HG03457 (cell line): ENCODE data around the gene CDC45.

ENCODE experiments used
- ATAC-seq: cut with Tn5 transposase; IDR thresholded peaks from one replicate; pipeline ENCODE4 v1.9.1; 2021; ENCODE audit warnings: moderate number of reproducible peaks; ENCODE audit not compliant: unreplicated experiment

CDC45 gene

DNA sequence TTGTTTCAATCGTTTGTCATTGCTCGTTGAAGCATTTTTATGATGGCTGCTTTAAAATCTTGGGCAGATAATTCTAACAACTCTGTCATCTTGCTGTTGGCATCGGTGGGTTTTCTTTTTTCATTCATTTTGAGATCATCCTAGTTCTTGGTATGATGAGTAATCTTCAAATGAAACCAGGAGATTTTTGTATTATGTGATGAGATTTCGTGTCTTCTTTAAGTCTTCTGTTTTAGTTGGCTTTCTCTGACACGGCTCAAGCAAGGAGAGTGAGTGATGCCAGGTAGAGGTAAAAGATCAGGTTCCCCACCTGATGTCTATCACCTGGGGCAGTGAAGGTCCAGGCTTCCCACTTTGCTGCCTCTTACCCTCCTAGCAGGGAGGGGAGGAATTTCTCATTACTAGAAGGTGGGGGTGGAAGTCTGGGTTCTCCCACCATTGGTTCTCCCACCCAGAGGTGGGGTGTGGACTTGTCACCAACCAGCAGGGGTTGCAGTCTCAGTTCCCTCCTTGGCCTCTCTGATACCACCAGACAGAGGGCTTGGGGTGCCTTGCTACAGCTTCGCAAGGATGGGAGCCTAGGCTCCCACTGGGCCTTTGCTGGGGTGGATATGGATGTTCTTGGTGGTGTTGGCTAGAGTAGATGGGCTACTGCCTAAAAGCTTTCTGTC is 12.9 kb downstream of the CDC45 start:
- ATAC-seq, result no peak

DNA sequence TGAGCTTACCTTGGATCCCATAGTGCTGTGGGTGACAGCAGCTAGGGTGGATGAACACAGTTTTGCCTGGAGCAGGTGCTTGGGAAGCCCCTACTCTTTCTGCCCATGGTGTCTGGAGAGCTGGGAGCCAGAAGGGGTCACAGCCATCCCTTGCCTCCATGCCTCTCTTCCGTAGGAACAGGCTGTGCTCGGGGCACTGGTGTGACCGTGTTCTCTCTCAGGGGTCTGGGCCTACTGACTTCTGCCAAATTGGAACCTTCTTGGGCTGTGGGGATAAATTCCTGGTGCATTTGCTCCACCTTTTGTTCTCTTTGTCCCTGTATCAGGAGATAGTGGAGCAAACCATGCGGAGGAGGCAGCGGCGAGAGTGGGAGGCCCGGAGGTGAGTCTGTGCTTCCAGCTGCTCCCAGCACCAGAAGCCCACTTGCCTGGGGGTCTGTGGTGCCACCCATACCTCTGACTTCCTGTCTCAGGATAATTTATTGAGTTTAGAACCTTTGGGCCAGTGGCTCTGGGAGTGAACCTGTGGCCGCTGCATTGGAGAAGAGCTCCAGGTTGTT is 14.4 kb downstream of the CDC45 start:
- ATAC-seq, result no peak

DNA sequence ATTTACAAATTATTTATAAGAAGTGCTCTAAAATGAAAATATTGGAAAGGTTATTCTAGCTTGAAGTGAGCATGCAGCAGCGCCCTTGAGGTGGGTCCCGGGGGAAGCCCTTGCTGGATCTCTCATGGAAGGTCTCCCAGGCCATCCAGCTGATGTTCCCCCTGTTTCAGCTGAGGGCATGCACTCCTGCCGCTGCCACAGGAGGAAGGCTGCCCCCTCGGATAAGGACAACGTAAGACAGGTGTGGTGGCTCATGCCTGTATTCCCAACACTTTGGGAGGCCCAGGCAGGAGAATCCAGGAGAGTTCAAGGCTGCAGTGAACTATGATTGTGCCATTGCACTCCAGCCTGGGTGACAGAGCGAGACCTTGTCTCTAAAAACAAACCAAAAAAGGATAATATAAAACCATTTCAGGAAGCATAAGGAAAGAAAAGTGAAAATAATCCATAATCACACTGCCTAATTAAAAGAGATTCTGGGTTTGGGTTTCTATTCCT is 15.0 kb downstream of the CDC45 start:
- no peak for ATAC-seq

DNA sequence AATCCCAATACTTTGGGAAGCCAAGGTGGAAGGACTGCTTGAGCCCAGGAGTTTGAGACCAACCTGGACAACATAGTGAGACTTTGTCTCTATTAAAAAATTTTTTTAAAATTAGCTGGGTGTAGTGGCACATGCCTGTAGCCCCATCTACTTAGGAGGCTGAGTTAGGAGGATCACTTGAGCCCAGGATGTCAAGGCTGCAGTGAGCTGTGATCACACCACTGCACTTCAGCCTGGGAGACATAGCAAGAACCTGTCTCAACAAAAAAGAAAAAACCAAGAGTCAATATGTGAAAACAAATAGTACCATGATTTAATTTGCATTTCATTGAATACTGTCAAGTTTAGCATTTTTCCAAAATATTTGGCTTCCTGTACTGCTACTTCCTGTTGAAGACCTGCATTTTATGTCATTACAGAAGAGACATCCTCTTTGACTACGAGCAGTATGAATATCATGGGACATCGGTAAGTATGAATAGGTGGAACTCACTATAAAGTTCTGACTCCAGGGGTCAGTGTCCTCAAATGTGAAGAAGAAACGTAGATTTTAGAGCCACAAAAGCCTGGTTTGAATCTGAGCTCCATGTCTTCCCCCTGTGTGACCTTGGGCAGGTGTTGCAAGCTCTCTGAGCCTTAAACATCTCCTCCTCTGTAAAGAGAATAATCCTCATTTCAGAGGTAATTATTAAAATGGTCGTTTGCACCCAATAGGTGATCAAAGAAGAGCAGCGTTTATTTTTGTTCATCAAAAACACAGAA is 16.0 kb downstream of the CDC45 start:
- no peak for ATAC-seq

GRCh38 chr22:19496324-19496630 is 16.6 kb downstream of the CDC45 start:
- ATAC-seq, result no peak

DNA sequence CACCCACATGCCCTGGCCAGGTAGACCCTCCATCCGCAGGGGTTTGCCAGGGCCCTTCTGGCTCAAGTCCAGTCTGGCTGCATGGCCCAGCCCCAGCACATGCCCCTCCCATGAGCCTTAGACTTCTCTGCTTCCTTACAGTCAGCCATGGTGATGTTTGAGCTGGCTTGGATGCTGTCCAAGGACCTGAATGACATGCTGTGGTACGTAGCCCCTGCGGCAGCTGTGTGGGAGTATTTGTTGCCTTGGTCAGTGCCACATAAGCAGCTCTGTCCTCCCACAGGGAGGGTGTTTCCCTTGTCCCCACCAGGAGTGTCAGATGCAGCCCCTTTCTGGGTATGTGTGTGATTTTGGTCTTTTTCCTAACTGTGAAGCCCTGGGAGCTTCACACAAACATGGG is 17.5 kb downstream of the CDC45 start:
- ATAC-seq, result no peak

GRCh38 chr22:19498154-19498865 is 18.6 kb downstream of the CDC45 start:
- ATAC-seq, result no peak

GRCh38 chr22:19498866-19499190 is 19.1 kb downstream of the CDC45 start:
- ATAC-seq, result no peak

GRCh38 chr22:19499236-19499879 is 19.6 kb downstream of the CDC45 start:
- no peak for ATAC-seq

DNA sequence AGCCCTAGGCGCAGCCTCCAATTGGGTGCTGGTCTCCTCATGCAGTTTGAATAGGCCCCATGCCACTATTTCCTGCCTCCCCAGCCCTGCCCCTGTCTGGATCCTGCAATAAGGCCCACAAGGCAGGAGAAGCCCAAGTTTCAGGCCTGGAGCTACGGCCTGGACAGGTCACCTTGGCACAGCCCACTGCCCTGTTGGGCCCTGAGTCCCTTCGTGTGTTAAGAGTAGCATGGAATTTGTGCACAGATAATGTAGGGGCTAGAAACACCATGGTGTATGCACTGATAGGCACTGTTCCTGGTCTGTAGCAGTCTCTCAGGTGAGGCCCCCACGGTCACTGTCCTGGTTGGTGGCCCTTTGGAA is 20.1 kb downstream of the CDC45 start:
- ATAC-seq, result no peak

- no peak for ATAC-seq
Observed at GRCh38 chr22:19501897-19502447, 22.3 kb downstream of the CDC45 start.

DNA sequence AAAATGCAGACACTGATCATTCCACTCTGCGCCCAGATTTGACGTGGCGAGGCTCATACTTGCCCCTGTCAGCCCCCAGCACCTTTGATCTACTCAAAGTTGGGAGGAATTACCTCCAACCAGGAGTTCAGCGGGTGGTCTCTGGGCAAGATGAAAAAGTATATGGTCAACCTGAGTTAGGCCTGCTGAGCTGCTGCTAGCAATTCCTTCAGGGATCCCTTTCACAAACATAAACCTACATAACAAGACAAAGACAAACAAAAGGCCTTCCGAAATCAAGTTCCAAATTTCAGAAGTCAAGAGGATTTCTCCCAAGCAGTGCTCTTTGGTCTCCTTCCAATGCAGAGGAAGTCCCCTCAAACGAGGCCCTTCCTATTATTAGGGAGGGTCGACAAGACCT is 23.6 kb downstream of the CDC45 start:
- ATAC-seq, result no peak

- no peak for ATAC-seq
Observed at GRCh38 chr22:19503869-19504268, 24.1 kb downstream of the CDC45 start.

GRCh38 chr22:19504900-19505734 is 25.4 kb downstream of the CDC45 start:
- ATAC-seq, result no peak

- ATAC-seq, result no peak
Observed at GRCh38 chr22:19505735-19506126, 26.0 kb downstream of the CDC45 start.

- ATAC-seq, result no peak
Observed at GRCh38 chr22:19506212-19506611, 26.5 kb downstream of the CDC45 start.

DNA sequence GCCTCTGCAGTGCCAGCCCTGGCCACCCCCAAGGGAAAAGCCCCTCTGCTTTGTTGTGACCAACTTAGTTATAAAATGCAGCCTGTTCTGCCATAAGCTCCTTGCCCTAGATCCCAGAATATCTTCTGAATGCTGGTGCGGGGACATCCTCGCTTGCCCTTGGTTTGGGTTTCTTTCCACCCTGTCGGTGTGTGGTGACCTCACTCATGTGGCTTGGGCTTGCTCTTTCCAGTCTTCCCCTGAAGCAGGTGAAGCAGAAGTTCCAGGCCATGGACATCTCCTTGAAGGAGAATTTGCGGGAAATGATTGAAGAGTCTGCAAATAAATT is 27.8 kb downstream of the CDC45 start:
- no peak for ATAC-seq

- ATAC-seq, result no peak
Observed at GRCh38 chr22:19508024-19508776, 28.5 kb downstream of the CDC45 start.

DNA sequence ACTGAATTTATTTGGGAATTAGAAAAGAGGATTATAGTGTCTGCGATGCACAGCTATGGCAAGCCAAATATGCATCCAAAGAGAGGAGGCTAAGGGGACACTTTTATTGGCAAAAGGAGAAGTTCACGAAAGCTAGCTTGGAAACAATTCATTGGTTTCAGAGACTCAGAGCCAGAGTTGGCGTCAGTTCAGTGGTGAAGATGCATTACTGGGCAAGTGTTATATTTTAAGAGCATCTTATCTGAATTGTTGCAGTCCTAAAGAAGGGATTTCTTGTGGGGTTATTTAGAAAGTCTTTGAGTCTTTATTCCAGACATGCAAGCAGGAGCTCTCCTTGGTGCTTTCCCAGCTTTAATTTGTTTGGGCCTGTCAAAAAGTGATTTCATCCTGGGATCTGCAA is 29.5 kb downstream of the CDC45 start:
- ATAC-seq, result no peak

DNA sequence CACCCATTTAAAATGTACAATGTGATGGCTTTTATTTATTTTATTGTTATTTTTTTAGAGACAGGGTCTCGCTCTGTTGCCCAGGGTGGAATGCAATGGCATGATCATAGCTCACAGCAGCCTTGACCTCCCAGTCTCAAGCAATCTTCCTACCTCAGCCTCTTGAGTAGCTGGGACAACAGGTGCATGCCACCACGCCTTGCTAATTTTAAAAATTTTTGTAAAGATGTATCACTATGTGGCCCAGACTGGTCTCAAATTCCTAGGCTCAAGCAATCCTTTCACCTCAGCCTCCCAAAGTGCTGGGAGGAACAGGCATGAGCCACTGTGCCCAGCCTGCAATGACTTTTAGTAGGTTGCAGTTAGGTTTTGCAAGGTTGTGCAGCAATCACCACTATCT is 30.2 kb downstream of the CDC45 start:
- ATAC-seq, result no peak
